Choroid plexus epithelial cell (primary cell): ENCODE results near the gene LYRM7.

Experiments used
- DNase-seq: peaks from one replicate; pipeline ENCODE4 v3.0.0-alpha.2; 2010; ENCODE audit warnings: low read depth
- H3K4me3 ChIP-seq: 2 replicates; pipeline ENCODE4 v1.5.1; 2011; ENCODE audit warnings: low read depth, mild to moderate bottlenecking, control low read depth, low read length, moderate library complexity
- TF ChIP-seq, protein P1 (sequence below): conservative IDR thresholded peaks from 2 replicates; pipeline ENCODE4 v1.5.1; 2011; ENCODE audit warnings: low read depth, mild to moderate bottlenecking, control low read depth, inconsistent platforms, low read length, moderate library complexity

Gene LYRM7

DNA sequence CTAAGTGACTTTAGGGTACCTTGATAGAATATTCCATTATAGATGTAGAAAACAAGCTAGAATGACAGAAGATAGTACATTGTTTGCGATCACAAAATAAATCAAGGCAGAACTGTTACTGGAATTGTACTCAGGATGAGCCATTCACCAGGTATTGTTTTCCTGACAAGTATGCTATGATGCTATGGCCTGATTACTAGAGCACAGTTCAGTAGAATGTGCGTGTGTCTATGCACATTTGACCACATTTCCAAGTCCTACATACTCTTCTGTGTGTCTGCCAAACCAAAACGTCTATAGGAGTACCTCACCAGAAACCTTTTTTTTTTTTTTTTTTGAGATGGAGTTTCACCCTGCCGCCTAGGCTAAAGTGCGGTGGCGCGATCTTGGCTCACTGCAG is 49.8 kb downstream of the LYRM7 start:
- TF ChIP-seq, protein P1, sequence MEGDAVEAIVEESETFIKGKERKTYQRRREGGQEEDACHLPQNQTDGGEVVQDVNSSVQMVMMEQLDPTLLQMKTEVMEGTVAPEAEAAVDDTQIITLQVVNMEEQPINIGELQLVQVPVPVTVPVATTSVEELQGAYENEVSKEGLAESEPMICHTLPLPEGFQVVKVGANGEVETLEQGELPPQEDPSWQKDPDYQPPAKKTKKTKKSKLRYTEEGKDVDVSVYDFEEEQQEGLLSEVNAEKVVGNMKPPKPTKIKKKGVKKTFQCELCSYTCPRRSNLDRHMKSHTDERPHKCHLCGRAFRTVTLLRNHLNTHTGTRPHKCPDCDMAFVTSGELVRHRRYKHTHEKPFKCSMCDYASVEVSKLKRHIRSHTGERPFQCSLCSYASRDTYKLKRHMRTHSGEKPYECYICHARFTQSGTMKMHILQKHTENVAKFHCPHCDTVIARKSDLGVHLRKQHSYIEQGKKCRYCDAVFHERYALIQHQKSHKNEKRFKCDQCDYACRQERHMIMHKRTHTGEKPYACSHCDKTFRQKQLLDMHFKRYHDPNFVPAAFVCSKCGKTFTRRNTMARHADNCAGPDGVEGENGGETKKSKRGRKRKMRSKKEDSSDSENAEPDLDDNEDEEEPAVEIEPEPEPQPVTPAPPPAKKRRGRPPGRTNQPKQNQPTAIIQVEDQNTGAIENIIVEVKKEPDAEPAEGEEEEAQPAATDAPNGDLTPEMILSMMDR: no peak
- DNase-seq: no peak
- no peak overlapping the region for H3K4me3 ChIP-seq

DNA sequence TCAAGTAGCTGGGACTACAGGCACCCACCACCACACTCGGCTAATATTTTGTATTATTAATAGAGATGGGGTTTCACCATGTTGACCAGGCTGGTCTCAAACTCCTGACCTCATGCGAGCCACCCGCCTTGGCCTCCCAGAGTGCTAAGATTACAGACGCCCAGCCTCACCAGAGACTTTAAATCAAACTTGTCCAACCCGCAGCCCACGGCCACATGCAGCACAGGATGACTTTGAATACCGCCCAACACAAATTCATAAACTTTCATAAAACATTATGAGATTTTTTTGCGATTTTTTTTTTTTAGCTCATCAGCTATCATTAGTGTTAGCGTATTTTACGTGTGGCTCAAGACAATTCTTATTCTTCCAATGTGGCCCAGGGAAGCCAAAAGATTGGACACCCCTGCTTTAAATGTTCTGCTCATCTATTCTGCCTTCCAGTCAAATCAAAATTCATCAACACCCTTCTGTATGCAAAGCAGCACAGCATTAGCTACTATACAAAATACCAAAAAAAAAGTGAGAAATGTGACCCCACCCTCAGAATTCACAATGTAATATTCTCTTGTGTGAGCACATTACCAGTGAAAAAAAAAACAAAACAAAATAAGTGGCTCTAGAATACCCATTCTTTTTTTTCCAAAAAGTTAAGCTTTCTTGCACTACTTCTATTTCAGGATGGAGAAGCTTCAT is 50.4 kb downstream of the LYRM7 start:
- TF ChIP-seq, protein P1: no peak
- no peak overlapping the region for H3K4me3 ChIP-seq
- no peak for DNase-seq

DNA sequence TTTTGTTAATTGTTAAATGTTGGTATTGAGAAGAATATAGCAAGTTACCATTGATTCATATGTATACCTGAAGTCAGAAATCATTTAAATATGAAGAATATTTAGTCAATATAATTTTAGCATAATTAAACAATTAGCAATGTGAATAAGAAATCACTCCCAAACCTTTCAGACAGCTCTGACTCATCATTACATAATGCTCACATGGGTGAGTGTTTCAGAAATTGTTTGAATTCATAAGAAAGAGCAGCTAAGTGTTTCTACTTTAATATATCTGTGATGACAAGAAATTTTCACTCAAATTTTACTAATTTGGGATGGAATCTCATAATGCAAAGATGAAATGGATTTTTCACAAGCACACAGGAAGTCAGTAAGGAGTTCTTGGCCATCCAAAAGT is 51.1 kb downstream of the LYRM7 start:
- TF ChIP-seq, protein P1: no peak
- peak; percentile 62 for DNase-seq
- H3K4me3 ChIP-seq: no peak overlapping the region

DNA sequence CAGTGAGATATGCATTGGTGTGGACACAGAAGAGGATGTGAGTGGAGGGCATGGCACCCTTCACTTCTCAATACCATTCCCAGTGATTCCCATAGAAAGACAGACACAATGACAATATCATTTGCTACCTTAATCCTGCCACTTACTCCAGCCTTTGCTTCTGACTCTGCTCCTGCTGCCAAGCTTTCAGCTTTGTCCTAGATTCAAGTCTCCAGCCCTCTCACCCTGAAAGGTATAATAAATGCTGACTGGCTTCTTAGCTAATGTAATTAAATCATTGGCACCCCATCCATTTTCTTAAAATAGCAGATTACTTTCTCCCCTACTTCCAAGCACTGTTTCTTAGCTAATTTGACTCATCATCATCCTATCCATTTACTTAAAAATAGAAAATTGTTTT is 52.0 kb downstream of the LYRM7 start:
- DNase-seq: no peak
- no peak overlapping the region for H3K4me3 ChIP-seq
- TF ChIP-seq, protein P1: no peak

DNA sequence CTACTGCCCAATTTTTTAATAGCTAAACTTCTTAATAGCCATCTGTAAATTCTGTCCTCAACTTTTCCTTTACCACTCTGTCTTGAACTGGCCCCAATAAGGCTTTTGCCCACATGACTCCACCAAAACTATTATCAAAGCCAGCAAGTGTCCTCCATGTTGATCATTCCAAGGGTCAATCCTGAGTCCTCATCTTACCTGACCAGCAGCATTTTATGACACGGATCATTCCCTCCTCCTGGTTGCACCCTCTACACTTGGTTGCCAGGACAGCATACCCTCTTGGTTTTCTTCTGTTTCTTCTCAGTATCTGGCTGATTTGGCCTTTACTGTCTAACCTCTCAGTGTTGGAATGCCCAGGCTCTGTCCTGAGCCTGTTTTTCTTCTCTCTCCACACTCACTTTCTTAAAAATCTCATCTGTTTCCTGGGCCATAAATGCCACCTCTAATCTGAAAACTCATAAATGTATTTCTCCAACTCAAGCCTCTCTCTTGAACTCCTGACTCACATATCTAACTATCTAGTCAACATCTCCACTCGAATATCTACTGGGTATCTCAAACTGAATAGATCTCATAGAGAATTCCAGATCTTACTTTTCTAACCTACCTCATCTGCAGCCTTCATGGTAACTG is 53.1 kb downstream of the LYRM7 start:
- H3K4me3 ChIP-seq: no peak overlapping the region
- DNase-seq: no peak
- TF ChIP-seq, protein P1: no peak

DNA sequence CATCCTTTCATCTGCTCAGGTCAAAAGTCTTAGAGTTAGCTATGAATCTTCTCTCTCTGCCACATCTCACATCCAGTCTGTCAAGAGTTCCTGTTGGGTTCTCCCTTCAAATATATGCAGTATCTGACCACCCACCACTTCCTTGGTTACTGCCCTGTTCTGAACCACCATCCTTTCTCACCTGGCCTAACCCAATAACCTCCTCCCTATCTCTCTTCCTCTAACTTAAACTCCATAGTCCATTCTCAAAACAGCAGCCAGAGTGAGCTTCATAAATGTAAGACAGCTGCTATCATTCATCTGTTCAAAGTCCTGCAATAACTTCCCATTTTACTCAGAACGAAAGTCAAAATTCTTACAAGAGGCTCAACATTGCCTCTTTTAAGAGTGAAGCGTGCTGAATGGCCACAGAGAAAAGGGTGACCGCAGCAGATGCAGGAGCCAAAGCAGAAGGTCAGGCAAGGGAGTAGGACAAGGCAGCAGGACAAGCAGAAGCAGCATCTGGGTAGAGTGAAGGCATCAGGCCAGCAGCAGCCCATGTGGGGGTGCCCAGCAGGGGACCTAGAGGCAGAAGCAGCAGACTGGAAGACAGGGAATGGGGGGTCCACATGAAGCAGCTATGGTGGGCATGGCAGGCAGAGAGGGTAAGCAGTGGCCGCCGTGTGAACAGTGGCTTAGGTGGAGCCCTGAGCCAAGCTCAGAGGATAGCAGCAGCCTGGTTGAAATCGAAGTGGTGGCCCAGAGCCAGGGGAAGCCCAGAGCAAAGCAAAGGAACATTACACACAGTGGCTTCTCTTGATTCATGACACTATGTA is 53.9 kb downstream of the LYRM7 start:
- TF ChIP-seq, protein P1: no peak
- no peak overlapping the region for H3K4me3 ChIP-seq
- peak; percentile 33 for DNase-seq
